ENCODE measurements around the gene TRIM21. TPM values are rescaled to one million over a fixed set of nuclear protein-coding genes. Genes with fewer than 3 reads are reported as not detected.
"Not testable (repeated sequence)": the region's sequence is repeated elsewhere in the genome, so short reads cannot be mapped to it uniquely, and the experiment has no call there.

TRIM21 gene
- 10 to 100 TPM; 18.5 to 26.3 (median 22.7) TPM for polyA plus RNA-seq (ENCODE audit: insufficient read length in 4 of 4)

DNA sequence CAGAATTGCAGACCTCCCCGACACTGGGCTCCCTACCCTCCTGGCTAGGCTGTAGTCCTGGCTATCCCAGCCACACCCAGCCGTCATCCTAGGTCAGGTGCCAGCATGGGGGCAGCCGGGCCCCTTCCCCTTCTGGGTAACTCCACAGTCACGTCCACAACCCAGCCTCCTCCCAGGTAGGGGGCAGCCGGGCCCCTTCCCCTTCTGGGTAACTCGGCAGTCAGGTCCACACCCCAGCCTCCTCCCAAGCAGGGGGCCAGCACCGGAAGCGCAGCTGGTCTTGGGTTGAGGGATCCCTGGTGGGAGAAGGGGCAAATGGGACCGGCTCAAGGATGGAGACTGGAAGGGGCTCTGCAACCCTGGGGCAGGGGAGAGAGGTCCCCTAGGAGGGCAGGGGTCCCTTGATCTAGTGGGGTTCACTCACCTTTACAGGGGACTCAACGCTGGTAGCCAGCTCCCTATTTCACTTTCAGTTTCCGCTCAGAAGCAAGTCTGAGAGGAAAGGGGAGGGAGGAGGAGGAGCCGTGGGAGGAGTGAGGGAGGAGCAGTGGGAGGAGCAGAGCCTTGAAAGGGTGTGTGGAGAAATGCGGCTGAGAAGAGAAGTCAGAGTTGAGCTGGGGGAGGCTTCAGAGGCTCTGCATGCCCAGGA lies at the start of gene TRIM21:
Gene TRIM21, minus strand, starts transcription at position 494 of the 649 bp plus-strand sequence. CDS start 3,293 bp downstream, outside the sequence.
- peak; percentile 68 to 86 (median 73) for DNase-seq (ENCODE audit: low read depth in 4 of 4, low spot score in 2 of 4)

GRCh38 chr11:4441515-4441914 lies 48.0 kb upstream of the TRIM21 start:
- DNase-seq (ENCODE audit: low read depth in 4 of 4, low spot score in 2 of 4), result no peak

GRCh38 chr11:4436411-4436810 lies 42.9 kb upstream of the TRIM21 start:
- DNase-seq (ENCODE audit: low read depth in 4 of 4, low spot score in 2 of 4), result no peak

- DNase-seq (ENCODE audit: low read depth in 4 of 4, low spot score in 2 of 4), result no peak
Measured at GRCh38 chr11:4433856-4434255, 40.4 kb upstream of the TRIM21 start.

GRCh38 chr11:4430051-4430450 lies 36.5 kb upstream of the TRIM21 start:
- DNase-seq (ENCODE audit: low read depth in 4 of 4, low spot score in 2 of 4), result no peak

- no peak for DNase-seq (ENCODE audit: low read depth in 4 of 4, low spot score in 2 of 4)
Measured at GRCh38 chr11:4418403-4418802, 24.9 kb upstream of the TRIM21 start.

DNA sequence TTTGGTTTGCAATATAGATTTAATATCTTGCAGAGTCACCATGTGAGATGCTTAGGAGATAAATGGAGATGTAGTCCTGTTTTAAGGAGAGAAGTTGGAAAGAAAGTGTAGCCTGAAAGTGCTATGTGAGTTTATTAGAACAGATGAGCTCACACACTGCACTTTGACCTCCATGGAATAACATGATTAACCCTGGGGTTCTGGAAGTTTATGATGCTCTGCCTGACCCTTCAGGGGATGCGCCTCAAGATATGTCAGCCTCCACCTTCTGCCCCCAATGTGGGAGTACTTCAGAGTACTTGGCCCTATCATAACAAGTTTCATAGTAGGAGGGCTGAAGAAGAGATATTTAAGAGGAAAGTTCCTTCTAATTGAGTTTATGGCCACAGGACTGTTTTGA lies 23.3 kb upstream of the TRIM21 start:
- no peak for DNase-seq (ENCODE audit: low read depth in 4 of 4, low spot score in 2 of 4)

- no peak for DNase-seq (ENCODE audit: low read depth in 4 of 4, low spot score in 2 of 4)
Measured at GRCh38 chr11:4416306-4416705, 22.8 kb upstream of the TRIM21 start.

DNA sequence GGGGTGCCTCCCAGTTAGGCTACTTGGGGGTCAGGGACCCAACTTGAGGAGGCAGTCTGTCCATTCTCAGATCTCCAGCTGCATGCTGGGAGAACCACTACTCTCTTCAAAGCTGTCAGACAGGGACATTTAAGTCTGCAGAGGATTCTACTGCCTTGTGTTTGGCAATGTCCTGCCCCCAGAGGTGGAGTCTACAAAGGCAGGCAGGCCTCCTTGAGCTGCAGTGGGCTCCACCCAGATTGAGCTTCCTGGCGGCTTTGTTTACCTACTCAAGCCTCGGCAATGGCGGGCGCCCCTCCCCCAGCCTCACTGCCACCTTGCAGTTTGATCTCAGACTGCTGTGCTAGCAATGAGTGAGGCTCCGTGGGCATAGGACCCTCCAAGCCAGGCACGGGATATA lies 12.7 kb upstream of the TRIM21 start:
- not testable (repeated sequence) for DNase-seq (ENCODE audit: low read depth in 4 of 4, low spot score in 2 of 4)

- no peak for DNase-seq (ENCODE audit: low read depth in 4 of 4, low spot score in 2 of 4)
Measured at GRCh38 chr11:4393858-4394223, 339 bp upstream of the TRIM21 start.

- no peak for DNase-seq (ENCODE audit: low read depth in 4 of 4, low spot score in 2 of 4)
Measured at GRCh38 chr11:4388221-4388620, 5.3 kb downstream of the TRIM21 start.

- no peak for DNase-seq (ENCODE audit: low read depth in 4 of 4, low spot score in 2 of 4)
Measured at GRCh38 chr11:4385978-4386740, 7.3 kb downstream of the TRIM21 start.

DNA sequence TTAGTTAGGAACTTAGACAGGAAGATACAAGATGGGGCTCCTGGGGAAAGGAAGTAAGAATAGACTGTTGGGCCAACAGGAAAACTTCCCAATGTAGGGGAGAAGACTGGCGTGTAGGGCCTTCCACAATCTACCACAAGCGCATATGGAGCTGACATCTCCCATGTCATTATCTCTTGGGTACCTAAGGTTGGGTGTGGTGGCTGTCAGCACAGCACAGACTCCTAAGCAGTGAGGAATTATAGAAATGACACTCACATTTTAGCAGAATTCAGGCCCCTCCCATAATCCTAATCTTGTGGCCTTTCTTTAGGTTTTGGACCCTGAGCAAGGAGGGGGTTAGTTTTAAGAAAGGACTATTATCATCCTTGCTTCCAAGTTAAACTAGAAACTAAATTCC lies 11.6 kb downstream of the TRIM21 start:
- no peak for DNase-seq (ENCODE audit: low read depth in 4 of 4, low spot score in 2 of 4)

- DNase-seq (ENCODE audit: low read depth in 4 of 4, low spot score in 2 of 4), result no peak
Measured at GRCh38 chr11:4375431-4376140, 17.9 kb downstream of the TRIM21 start.

DNA sequence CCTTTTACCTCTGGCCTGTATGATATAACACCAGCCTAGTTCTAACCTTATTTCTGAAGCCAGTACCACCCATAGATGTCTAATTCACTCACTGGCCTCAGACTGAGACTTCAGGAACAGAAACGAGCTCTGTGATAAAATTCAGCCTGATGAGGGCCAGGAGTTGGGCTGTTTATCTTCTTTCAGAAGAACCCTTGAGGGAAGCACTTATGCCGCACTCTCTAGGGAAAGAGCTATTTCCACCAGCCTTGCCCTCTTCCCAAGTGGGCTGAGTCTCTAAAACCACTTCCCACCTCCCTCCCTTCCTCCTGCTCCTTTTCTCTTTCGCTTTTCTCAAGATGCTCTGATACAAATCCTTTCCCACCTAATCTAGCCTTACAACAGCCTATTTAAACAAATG lies 23.3 kb downstream of the TRIM21 start:
- DNase-seq (ENCODE audit: low read depth in 4 of 4, low spot score in 2 of 4), result no peak

GRCh38 chr11:4368286-4368685 lies 25.2 kb downstream of the TRIM21 start, which contains the start of gene OR52B4:
OR52B4 (minus strand) TSS chr11:4368386; CDS start chr11:4368295, 91 bp downstream.
- no peak for DNase-seq (ENCODE audit: low read depth in 4 of 4, low spot score in 2 of 4)

DNA sequence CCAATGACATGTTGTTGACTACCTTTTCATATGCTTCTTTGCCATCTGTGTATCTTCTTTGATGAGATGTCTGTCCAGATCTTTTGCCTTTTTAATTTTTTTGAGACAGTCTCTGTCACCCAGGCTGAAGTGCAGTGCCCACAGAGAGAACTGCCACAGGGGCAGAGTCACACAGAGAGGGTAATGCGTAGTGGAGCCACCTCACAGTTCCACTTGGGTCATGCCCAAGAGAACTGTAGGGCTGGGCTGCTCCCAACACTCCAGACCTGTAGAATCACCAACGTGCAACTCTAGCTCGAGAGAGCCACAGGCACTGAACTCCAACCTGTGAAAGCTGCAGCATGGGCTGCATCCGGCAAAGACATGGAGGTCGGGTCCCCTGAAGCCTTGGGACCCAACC lies 45.4 kb downstream of the TRIM21 start:
- not testable (repeated sequence) for DNase-seq (ENCODE audit: low read depth in 4 of 4, low spot score in 2 of 4)

DNA sequence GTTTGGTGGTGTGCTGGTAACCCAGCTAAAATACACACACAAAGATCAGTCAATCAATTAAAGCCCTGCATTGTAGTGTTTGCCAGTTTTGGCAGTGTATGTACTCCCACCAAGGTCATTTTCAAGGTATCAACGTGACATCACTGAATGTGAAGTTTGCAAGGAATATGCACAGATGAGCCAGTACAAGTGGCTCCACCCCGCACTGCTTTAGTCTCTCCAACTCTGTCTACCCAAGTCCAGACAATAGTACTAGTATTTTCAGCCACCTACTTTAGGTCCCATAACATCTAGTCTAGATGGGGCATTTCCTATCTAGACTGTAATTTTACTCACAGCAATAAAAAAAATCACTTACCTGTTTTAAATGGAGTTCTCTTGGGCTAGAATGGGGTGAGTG lies 48.1 kb downstream of the TRIM21 start:
- DNase-seq (ENCODE audit: low read depth in 4 of 4, low spot score in 2 of 4), result not testable (repeated sequence)

All from left renal cortex interstitium (tissue), 4 donors.